H1 (cell line): ENCODE results near the gene SHLD1. TPM values are rescaled to one million over a fixed set of nuclear protein-coding genes. Genes with fewer than 3 reads are reported as not detected.

Experiments used
- CTCF ChIA-PET: fragments of 300-600 bp; sonication (Branson Sonifier 250); formaldehyde crosslinking; loops from one replicate; lab custom pipeline; 2021; ENCODE audit not compliant: partially characterized antibody; lab: Charles Lee
- POLR2A ChIA-PET: fragments of 300-600 bp; sonication (Branson Sonifier 250); formaldehyde crosslinking; loops from one replicate; lab custom pipeline; 2021; ENCODE audit warnings: inconsistent platforms; ENCODE audit not compliant: partially characterized antibody; lab: Charles Lee
- DNase-seq, 2 experiments: peaks; one replicate each; pipeline versions ENCODE4 v3.0.0 to v3.0.0-alpha.2; 2010 to 2022; ENCODE audit warnings: low spot score in 2 of 2, low read depth in 1 of 2, mixed read lengths in 1 of 2
- FAIRE-seq: peaks from 2 replicates; lab custom pipeline; 2011; peaks lifted over from hg19 to GRCh38; lab: Jason Lieb, UNC
- H2AFZ ChIP-seq: 2 replicates; pipeline ENCODE4 v1.8.1; 2012; ENCODE audit warnings: low read length, inconsistent platforms
- H2AK5ac ChIP-seq: 2 replicates; pipeline ENCODE4 v1.6.1; 2013; ENCODE audit warnings: low read depth, low read length
- H2BK120ac ChIP-seq: replicated peaks from 2 replicates; pipeline ENCODE3; 2013; ENCODE audit warnings: low read depth, low read length, inconsistent platforms
- H2BK12ac ChIP-seq: 2 replicates; pipeline ENCODE4 v1.6.1; 2013; ENCODE audit warnings: low read depth, low read length
- H2BK15ac ChIP-seq: 2 replicates; pipeline ENCODE4 v1.6.1; 2013; ENCODE audit warnings: low read length
- H2BK20ac ChIP-seq: 2 replicates; pipeline ENCODE4 v1.6.1; 2013; ENCODE audit warnings: low read length
- H2BK5ac ChIP-seq: 2 replicates; pipeline ENCODE4 v1.6.1; 2013; ENCODE audit warnings: low read depth, low read length
- H3K14ac ChIP-seq: 2 replicates; pipeline ENCODE4 v1.6.1; 2013; ENCODE audit warnings: inconsistent platforms; ENCODE audit not compliant: insufficient read length
- H3K18ac ChIP-seq: 2 replicates; pipeline ENCODE4 v1.6.1; 2013; ENCODE audit warnings: low read length; ENCODE audit errors: extremely low read depth
- H3K23ac ChIP-seq: 2 replicates; pipeline ENCODE4 v1.6.1; 2013; ENCODE audit warnings: inconsistent platforms; ENCODE audit not compliant: insufficient read length
- H3K23me2 ChIP-seq: 2 replicates; pipeline ENCODE4 v1.6.1; 2013; ENCODE audit warnings: low read depth, low read length
- H3K27ac ChIP-seq: 2 replicates; pipeline ENCODE4 v1.6.1; 2011; ENCODE audit warnings: low read depth, low read length, inconsistent platforms
- H3K27me3 ChIP-seq, 4 experiments: replicated peaks in 1 of 4; 1 replicate in 1 of 4; 2 replicates in 3 of 4; pipeline versions ENCODE4 v1.6.1 to v1.8.1; 2011 to 2013; ENCODE audit warnings: low read length in 3 of 4, mild to moderate bottlenecking in 3 of 4, inconsistent platforms in 2 of 4, mixed read lengths in 2 of 4, moderate library complexity in 1 of 4; ENCODE audit not compliant: control insufficient read depth in 3 of 4, insufficient read depth in 3 of 4; ENCODE audit errors: extremely low read depth in 1 of 4
- H3K36me3 ChIP-seq, 4 experiments: 2 replicates each; pipeline versions ENCODE4 v1.6.1 to v1.8.1; 2011 to 2013; ENCODE audit warnings: mild to moderate bottlenecking in 4 of 4, low read length in 3 of 4, moderate library complexity in 2 of 4, control low read depth in 1 of 4, inconsistent platforms in 1 of 4; ENCODE audit not compliant: insufficient read depth in 4 of 4, control insufficient read depth in 2 of 4
- H3K4ac ChIP-seq: replicated peaks from 2 replicates; pipeline ENCODE3; 2013; ENCODE audit warnings: low read length, low read depth, mixed read lengths, inconsistent platforms; ENCODE audit not compliant: insufficient read length
- H3K4me1 ChIP-seq, 4 experiments: replicated peaks in 1 of 4; 1 replicate in 1 of 4; 2 replicates in 3 of 4; pipeline versions ENCODE4 v1.6.1 to v1.8.1; 2011 to 2013; ENCODE audit warnings: low read length in 3 of 4, inconsistent platforms in 2 of 4, mixed read lengths in 1 of 4; ENCODE audit not compliant: insufficient read depth in 4 of 4, control insufficient read depth in 3 of 4
- H3K4me2 ChIP-seq, 2 experiments: 2 replicates each; pipeline versions ENCODE4 v1.6.1 to v1.8.1; 2011 to 2013; ENCODE audit warnings: low read depth in 2 of 2, low read length in 2 of 2, control low read depth in 1 of 2, inconsistent platforms in 1 of 2, mild to moderate bottlenecking in 1 of 2; ENCODE audit not compliant: insufficient read depth in 1 of 2
- H3K4me3 ChIP-seq, 4 experiments: fragments of 200-600, 300-600 bp in 1 of 4; sonication (generic), shearing (Covaris generic), sonication (Bioruptor Twin) in 1 of 4; 2 replicates each; pipeline versions ENCODE4 v1.5.1 to v1.8.1; 2011 to 2016; ENCODE audit warnings: low read length in 4 of 4, low read depth in 3 of 4, control low read depth in 2 of 4, inconsistent platforms in 2 of 4, mild to moderate bottlenecking in 2 of 4, mixed read lengths in 1 of 4, moderate library complexity in 1 of 4; ENCODE audit not compliant: insufficient read depth in 2 of 4; ENCODE audit errors: extremely low read depth in 1 of 4
- H3K56ac ChIP-seq: replicated peaks from 2 replicates; pipeline ENCODE3; 2013; ENCODE audit warnings: low read depth, mild to moderate bottlenecking, mixed read lengths, low read length, inconsistent platforms; ENCODE audit not compliant: insufficient read length
- H3K79me1 ChIP-seq: 2 replicates; pipeline ENCODE4 v1.6.1; 2013; ENCODE audit warnings: low read depth, low read length, control low read depth
- H3K79me2 ChIP-seq, 2 experiments: 2 replicates each; pipeline versions ENCODE4 v1.6.1 to v1.8.1; 2012 to 2013; ENCODE audit warnings: low read length in 2 of 2, mild to moderate bottlenecking in 2 of 2, inconsistent platforms in 1 of 2; ENCODE audit not compliant: insufficient read depth in 2 of 2, control insufficient read depth in 1 of 2
- H3K9ac ChIP-seq, 4 experiments: replicated peaks in 1 of 4; 1 replicate in 1 of 4; 2 replicates in 3 of 4; pipeline versions ENCODE4 v1.6.1 to v1.8.1; 2011 to 2013; ENCODE audit warnings: low read depth in 3 of 4, low read length in 3 of 4, control low read depth in 2 of 4, mild to moderate bottlenecking in 2 of 4, moderate library complexity in 2 of 4, inconsistent platforms in 1 of 4; ENCODE audit errors: extremely low read depth in 1 of 4
- H3K9me3 ChIP-seq, 2 experiments: 2 replicates each; pipeline versions ENCODE4 v1.6.1 to v1.8.1; 2012 to 2013; ENCODE audit warnings: mild to moderate bottlenecking in 2 of 2, moderate library complexity in 2 of 2, control low read depth in 1 of 2, inconsistent platforms in 1 of 2, low read depth in 1 of 2, low read length in 1 of 2, mixed read lengths in 1 of 2; ENCODE audit not compliant: insufficient read depth in 2 of 2
- H4K20me1 ChIP-seq, 2 experiments: replicated peaks in 1 of 2; 2 replicates each; pipeline versions ENCODE3 to v1.8.1; 2011 to 2013; ENCODE audit warnings: inconsistent platforms in 2 of 2, low read length in 2 of 2, mild to moderate bottlenecking in 1 of 2; ENCODE audit not compliant: insufficient read depth in 2 of 2, control insufficient read depth in 1 of 2
- H4K5ac ChIP-seq: 2 replicates; pipeline ENCODE4 v1.6.1; 2013; ENCODE audit warnings: low read length, low read depth, mixed read lengths, inconsistent platforms; ENCODE audit not compliant: insufficient read length
- H4K8ac ChIP-seq: 2 replicates; pipeline ENCODE4 v1.8.0; 2013; ENCODE audit warnings: mild to moderate bottlenecking, moderate library complexity, low read length, inconsistent platforms; ENCODE audit not compliant: insufficient read depth; ENCODE audit errors: extremely low read depth
- H4K91ac ChIP-seq: replicated peaks from 2 replicates; pipeline ENCODE3; 2013; ENCODE audit warnings: low read length, mixed read lengths, inconsistent platforms; ENCODE audit not compliant: insufficient read length
- CHD1 ChIP-seq: IDR thresholded peaks from 2 replicates; pipeline ENCODE4 v1.6.1; 2012; ENCODE audit warnings: low read depth, low read length, improper control_type of control experiment
- CTCF ChIP-seq, 3 experiments: IDR thresholded peaks; 1 replicate in 2 of 3; 2 replicates in 1 of 3; pipeline versions ENCODE4 v1.5.1 to v1.6.1; 2011; ENCODE audit warnings: low read length in 3 of 3, mild to moderate bottlenecking in 3 of 3, inconsistent platforms in 2 of 3, low read depth in 1 of 3, moderate library complexity in 1 of 3; ENCODE audit not compliant: insufficient read depth in 1 of 3; ENCODE audit errors: control extremely low read depth in 1 of 3
- EP300 ChIP-seq, 2 experiments: IDR thresholded peaks; 1 replicate in 1 of 2; 2 replicates in 1 of 2; pipeline ENCODE4 v1.6.1; 2011 to 2012; ENCODE audit warnings: low read depth in 2 of 2, low read length in 2 of 2, mild to moderate bottlenecking in 2 of 2, borderline replicate concordance in 1 of 2, inconsistent platforms in 1 of 2, moderate library complexity in 1 of 2
- HDAC6 ChIP-seq: IDR thresholded peaks from one replicate; pipeline ENCODE4 v1.7.1; 2012; ENCODE audit warnings: low read depth, mild to moderate bottlenecking, inconsistent platforms, low read length, moderate library complexity
- JUND ChIP-seq: IDR thresholded peaks from 2 replicates; pipeline ENCODE4 v1.6.1; 2011; ENCODE audit warnings: mild to moderate bottlenecking, improper control_type of control experiment, low read length
- SAP30 ChIP-seq: fragments of 300-600 bp; sonication (generic); IDR thresholded peaks from 2 replicates; pipeline ENCODE4 v1.7.1; 2012; ENCODE audit warnings: low read length, moderate library complexity, mild to moderate bottlenecking, inconsistent platforms; ENCODE audit not compliant: insufficient read depth, insufficient replicate concordance
- SRF ChIP-seq: IDR thresholded peaks from 2 replicates; pipeline ENCODE4 v1.6.1; 2011; ENCODE audit warnings: mild to moderate bottlenecking, low read depth, low read length, moderate library complexity
- WGBS, 2 experiments: shearing (Covaris generic) in 1 of 2; methylation state at CpG; one replicate each; pipeline versions ENCODE4 v1.1.6 to v1.1.7; 2013 to 2015; ENCODE audit warnings: low lambda C conversion rate in 2 of 2, mixed read lengths in 2 of 2, inconsistent platforms in 1 of 2, low coverage in 1 of 2, missing lambda C conversion rate in 1 of 2; ENCODE audit not compliant: insufficient replicate concordance in 2 of 2, insufficient coverage in 1 of 2, insufficient read length in 1 of 2; ENCODE audit errors: extremely low coverage in 1 of 2, missing lambda C conversion rate in 1 of 2; 5-methylcytosine and 5-hydroxymethylcytosine counted together
- polyA plus RNA-seq, 7 experiments: library from polyadenylated mRNA; depleted of rRNA in 3 of 7; stranded (reverse) in 5 of 7; unstranded in 2 of 7; fragments of >200 nt in 5 of 7; fragments of 200-250 nt in 2 of 7; gene quantifications; 1 replicate in 5 of 7; 2 replicates in 1 of 7; 4 replicates in 1 of 7; pipeline versions ENCODE4 v1.2.1 to v1.2.3, GENCODE V29; 2011 to 2013; ENCODE audit warnings: missing spikeins in 2 of 7, mixed read lengths in 2 of 7
- total RNA-seq: library from RNA; stranded (reverse); fragmentation: NEBNext Ultra II Directional; extraction: Animal tissue kit (Norgen Biotek cat#: 25700); gene quantifications from 2 replicates; pipeline ENCODE4 v1.2.1, GENCODE V29; 2021
- TF ChIP-seq, protein P1 (sequence below): IDR thresholded peaks from 2 replicates; pipeline ENCODE4 v1.6.1; 2011; ENCODE audit warnings: low read length, improper control_type of control experiment

Gene SHLD1
- total and polyA plus RNA-seq, 2 of the 8 experiments (the other 6 are each of a cell fraction or from before 2014, with no cell fraction given): 4.2 to 6.5 TPM

DNA sequence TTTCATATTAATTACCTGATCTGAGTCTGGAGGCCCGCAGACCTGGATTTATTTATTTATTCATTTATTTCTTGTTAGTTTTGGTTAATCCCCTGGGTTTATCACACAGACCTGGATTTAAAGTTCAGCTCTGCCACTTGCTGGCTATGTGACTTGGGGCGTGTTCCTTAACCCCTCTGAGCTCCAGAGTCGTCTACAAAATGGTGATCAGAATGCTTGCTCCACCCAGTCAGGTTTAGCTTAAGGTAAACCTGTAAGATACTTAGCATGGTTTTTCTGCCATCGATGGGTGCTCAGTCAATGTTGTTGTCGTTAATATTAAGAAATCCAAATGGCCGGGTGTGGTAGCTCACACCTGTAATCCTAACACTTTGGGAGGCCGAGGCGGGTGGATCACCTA, 23.4 kb downstream of the SHLD1 start:
- no peak overlapping the region for H3K4me3 ChIP-seq
- DNase-seq (no peak), FAIRE-seq (no peak)
- no peak for TF ChIP-seq EP300 (IDR thresholded peaks at IDR 0.05; ENCODE audit: borderline replicate concordance in 1 of 2, low read depth in 2 of 2, low read length in 2 of 2)
- TF ChIP-seq, protein P1, sequence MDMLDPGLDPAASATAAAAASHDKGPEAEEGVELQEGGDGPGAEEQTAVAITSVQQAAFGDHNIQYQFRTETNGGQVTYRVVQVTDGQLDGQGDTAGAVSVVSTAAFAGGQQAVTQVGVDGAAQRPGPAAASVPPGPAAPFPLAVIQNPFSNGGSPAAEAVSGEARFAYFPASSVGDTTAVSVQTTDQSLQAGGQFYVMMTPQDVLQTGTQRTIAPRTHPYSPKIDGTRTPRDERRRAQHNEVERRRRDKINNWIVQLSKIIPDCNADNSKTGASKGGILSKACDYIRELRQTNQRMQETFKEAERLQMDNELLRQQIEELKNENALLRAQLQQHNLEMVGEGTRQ: no peak
- no peak for TF ChIP-seq CTCF (IDR thresholded peaks at IDR 0.05; ENCODE audit: control extremely low read depth in 1 of 3, insufficient read depth in 1 of 3, low read depth in 1 of 3, low read length in 3 of 3)
- TF ChIP-seq CHD1: no peak
- no peak for TF ChIP-seq HDAC6
- no peak for TF ChIP-seq SAP30
- no peak for TF ChIP-seq JUND
- TF ChIP-seq SRF: no peak
- H3K23me2 ChIP-seq: no peaks in the 10 kb centered on the region
- H3K36me3 ChIP-seq: no peaks in the 10 kb centered on the region; a peak in 1 of 8 replicates
- no peaks in the 10 kb centered on the region for H3K79me2 ChIP-seq
- H2AFZ ChIP-seq: no peak overlapping the region
- no peak overlapping the region for H3K23ac ChIP-seq
- H3K18ac ChIP-seq: no peak overlapping the region
- H3K56ac ChIP-seq: no peak overlapping the region
- H2BK120ac ChIP-seq: no peak overlapping the region
- no peak overlapping the region for H3K9ac ChIP-seq
- H3K4ac ChIP-seq: no peak overlapping the region
- H2BK15ac ChIP-seq: no peak overlapping the region
- H3K27me3 ChIP-seq: no peaks in the 10 kb centered on the region
- WGBS, 2 experiments: 96% methylated on average over 8 of the region's 8 CpGs; no CpG with 5 or more reads in 1 of the 2 experiments
- H4K91ac ChIP-seq: no peak overlapping the region
- H3K27ac ChIP-seq: no peak overlapping the region
- no peaks in the 10 kb centered on the region for H3K9me3 ChIP-seq
- ChIA-PET POLR2A (no interaction called here), CTCF (interaction anchor here (0.6 to 1.8 kb wide), 4 partner anchors 14 to 214 kb away, joined by 3 to 4 read pairs (median 3); no protein-coding TSS in a partner anchor)
- H2BK12ac ChIP-seq: no peak overlapping the region
- no peak overlapping the region for H4K5ac ChIP-seq
- H3K4me1 ChIP-seq: no peaks in the 10 kb centered on the region
- H3K14ac ChIP-seq: no peak overlapping the region
- no peak overlapping the region for H2BK5ac ChIP-seq
- no peaks in the 10 kb centered on the region for H4K20me1 ChIP-seq
- H4K8ac ChIP-seq: no peak overlapping the region
- H2AK5ac ChIP-seq: no peak overlapping the region
- no peaks in the 10 kb centered on the region for H3K79me1 ChIP-seq
- H3K4me2 ChIP-seq: no peak overlapping the region
- no peak overlapping the region for H2BK20ac ChIP-seq
